OCI-LY7 (cell line): ENCODE data around the gene GLB1L. TPM values are rescaled to one million over a fixed set of nuclear protein-coding genes. Genes with fewer than 3 reads are reported as not detected.
"Not testable (repeated sequence)": the region's sequence is repeated elsewhere in the genome, so short reads cannot be mapped to it uniquely, and the experiment has no call there.

ENCODE experiments used
- BruUV-seq: library from RNA; stranded (reverse); fragments of 400-500 nt; replicated peaks from 2 replicates; lab custom pipeline; 2021; lab: Mats Ljungman, UMichigan
- CTCF ChIA-PET: fragments of 300-600 bp; sonication (Branson Sonifier 250); formaldehyde crosslinking; loops from one replicate; lab custom pipeline; 2022; ENCODE audit warnings: antibody characterized with exemption; ENCODE audit not compliant: unreplicated experiment; lab: Charles Lee
- POLR2A ChIA-PET: fragments of 300-600 bp; sonication (Branson Sonifier 250); formaldehyde crosslinking; loops from one replicate; lab custom pipeline; 2022; ENCODE audit warnings: antibody characterized with exemption; lab: Charles Lee
- DNase-seq: peaks from one replicate; pipeline ENCODE4 v3.0.0-alpha.2; 2015; ENCODE audit warnings: low spot score
- H2AFZ ChIP-seq: fragments of 200-600 bp; sonication (generic), shearing (Covaris generic); 2 replicates; pipeline ENCODE4 v1.6.1; 2014; ENCODE audit warnings: mild to moderate bottlenecking, antibody characterized with exemption, low read length, moderate library complexity
- H3K27ac ChIP-seq: fragments of 200-600 bp; sonication (generic); 2 replicates; pipeline ENCODE4 v1.5.1; 2014; ENCODE audit warnings: mixed run types, low read depth, mild to moderate bottlenecking, moderate library complexity, low read length, inconsistent platforms; ENCODE audit not compliant: poor library complexity, severe bottlenecking
- H3K36me3 ChIP-seq: fragments of 200-600 bp; sonication (generic); 2 replicates; pipeline ENCODE4 v1.6.1; 2014; ENCODE audit warnings: mild to moderate bottlenecking, antibody characterized with exemption, low read length, moderate library complexity, mixed read lengths; ENCODE audit not compliant: insufficient read depth
- H3K4me1 ChIP-seq: fragments of 200-600 bp; sonication (generic); 2 replicates; pipeline ENCODE4 v1.5.1; 2014; ENCODE audit warnings: mild to moderate bottlenecking, low read length; ENCODE audit not compliant: insufficient read depth, poor library complexity, severe bottlenecking
- H3K4me2 ChIP-seq: fragments of 200-600 bp; sonication (generic); 2 replicates; pipeline ENCODE4 v1.6.1; 2014; ENCODE audit warnings: mild to moderate bottlenecking, low read length
- H3K4me3 ChIP-seq: fragments of 200-600 bp; sonication (generic); 2 replicates; pipeline ENCODE4 v1.5.1; 2014; ENCODE audit warnings: mild to moderate bottlenecking, low read depth, low read length; ENCODE audit not compliant: poor library complexity, severe bottlenecking
- H3K79me2 ChIP-seq: fragments of 200-600 bp; sonication (generic); 2 replicates; pipeline ENCODE4 v1.6.1; 2016; ENCODE audit warnings: low read depth, mild to moderate bottlenecking, low read length, moderate library complexity, mixed read lengths; ENCODE audit not compliant: insufficient read depth
- H3K9me2 ChIP-seq: fragments of 200-600 bp; sonication (generic); 2 replicates; pipeline ENCODE4 v1.6.1; 2016; ENCODE audit warnings: mild to moderate bottlenecking, low read length, mixed read lengths; ENCODE audit not compliant: insufficient read depth
- H3K9me3 ChIP-seq: fragments of 200-600 bp; sonication (generic); 2 replicates; pipeline ENCODE4 v1.6.1; 2014; ENCODE audit warnings: mild to moderate bottlenecking, mixed run types, low read length, mixed read lengths
- H4K20me1 ChIP-seq: fragments of 200-600 bp; sonication (generic); 2 replicates; pipeline ENCODE4 v1.6.1; 2014; ENCODE audit warnings: mild to moderate bottlenecking, antibody characterized with exemption, low read length, moderate library complexity, mixed read lengths; ENCODE audit not compliant: insufficient read depth
- CTCF ChIP-seq: fragments of 200-600 bp; sonication (generic); conservative IDR thresholded peaks from 2 replicates; pipeline ENCODE4 v1.5.1; 2014; ENCODE audit warnings: mild to moderate bottlenecking, antibody characterized with exemption, low read length, moderate library complexity, mixed read lengths
- EZH2phosphoT487 ChIP-seq: fragments of 200-600 bp; sonication (generic); IDR thresholded peaks from 2 replicates; pipeline ENCODE4 v1.6.1; 2018; ENCODE audit warnings: low read depth, borderline replicate concordance, mild to moderate bottlenecking, mixed run types, antibody characterized with exemption, low read length, moderate library complexity, mixed read lengths
- intact Hi-C: fragments of 100-400 bp; cut with micrococcal nuclease; formaldehyde crosslinking; loops from one replicate; pipeline ENCODE4 v1.10.0; 2022; ENCODE audit not compliant: unreplicated experiment
- total RNA-seq, 2 experiments: library from RNA; depleted of rRNA in 1 of 2; stranded (reverse); fragments of >200 nt in 1 of 2; shearing (Covaris generic) in 1 of 2; gene quantifications; 2 replicates each; pipeline ENCODE4 v1.2.3, GENCODE V29; 2014 to 2022

Gene GLB1L
- total RNA-seq, 2 experiments from 2014 or later: 6.9 to 8.6 TPM

GRCh38 chr2:219205981-219206327, 39.3 kb downstream of the GLB1L start:
- peaks cover 4% of the 10 kb centered on the region; the same call in 1 of the 2 replicates for H3K79me2 ChIP-seq
- H3K4me2 ChIP-seq: peak overlapping the region; percentile 81
- peaks cover 33% of the 10 kb centered on the region for H3K36me3 ChIP-seq
- CTCF ChIA-PET: interaction anchor here (0.5 to 1.4 kb wide), 2 partner anchors 9 to 89 kb away, joined by 4 to 5 read pairs; no protein-coding TSS in a partner anchor
- peaks cover 8% of the 10 kb centered on the region; the same call in 1 of the 2 replicates for H3K9me3 ChIP-seq
- H3K4me1 ChIP-seq: peaks cover 17% of the 10 kb centered on the region
- peak overlapping the region; percentile 85 for H2AFZ ChIP-seq
- DNase-seq: no peak
- H3K4me3 ChIP-seq: peak overlapping the region; percentile 69
- TF ChIP-seq CTCF (no peak), EZH2phosphoT487 (no peak)
- intact Hi-C loops: loop anchor here (1.0 kb wide), 5 partner anchors 23 to 71 kb away; partner anchors contain the start of genes ANKZF1, ATG9A and NHEJ1
- no peaks in the 10 kb centered on the region for H4K20me1 ChIP-seq
- H3K9me2 ChIP-seq: no peaks in the 10 kb centered on the region
- peak overlapping the region; percentile 76 for H3K27ac ChIP-seq
- BruUV-seq: no TSS peak
- POLR2A ChIA-PET: interaction anchor here (0.6 to 2.0 kb wide), 17 partner anchors 9 to 87 kb away, joined by 3 to 23 read pairs (median 4); partner anchors contain the start of genes CNPPD1, DNAJB2, GLB1L and STK16

DNA sequence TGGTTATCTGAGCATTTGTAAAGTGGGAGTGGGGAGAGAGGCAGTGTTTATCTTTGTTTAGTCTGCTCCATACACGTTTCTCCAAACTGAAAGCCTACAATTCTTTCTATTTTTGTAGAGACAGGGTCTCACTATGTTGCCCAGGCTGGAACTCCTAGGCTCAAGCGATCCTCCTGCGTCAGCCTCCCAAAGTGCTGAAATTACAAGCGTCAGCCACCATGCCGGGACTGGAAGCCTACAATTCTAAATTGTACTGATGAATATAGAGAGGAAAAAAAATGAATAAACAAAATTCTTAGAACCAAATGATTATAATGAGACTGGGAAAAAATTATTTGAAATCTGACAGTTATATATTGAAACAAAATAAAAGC, 40.1 kb downstream of the GLB1L start:
- no peak for DNase-seq
- H3K9me2 ChIP-seq: no peaks in the 10 kb centered on the region
- H3K4me2 ChIP-seq: no peak overlapping the region
- no peak overlapping the region for H2AFZ ChIP-seq
- no peak overlapping the region for H3K27ac ChIP-seq
- no peaks in the 10 kb centered on the region for H4K20me1 ChIP-seq
- CTCF ChIA-PET: interaction anchor here (1.4 kb wide), 1 partner anchor 90 kb away, joined by 4 read pairs; no protein-coding TSS in a partner anchor
- peaks cover 17% of the 10 kb centered on the region for H3K4me1 ChIP-seq
- no TSS peak for BruUV-seq
- H3K4me3 ChIP-seq: no peak overlapping the region
- intact Hi-C loops: no loop called here
- POLR2A ChIA-PET: interaction anchor here (1.7 kb wide), 1 partner anchor 26 kb away, joined by 7 read pairs; no protein-coding TSS in a partner anchor
- no peak for TF ChIP-seq EZH2phosphoT487
- no peak for TF ChIP-seq CTCF
- peaks cover 4% of the 10 kb centered on the region; the same call in 1 of the 2 replicates for H3K79me2 ChIP-seq
- H3K36me3 ChIP-seq: peaks cover 26% of the 10 kb centered on the region
- peaks cover 8% of the 10 kb centered on the region; the same call in 1 of the 2 replicates for H3K9me3 ChIP-seq

DNA sequence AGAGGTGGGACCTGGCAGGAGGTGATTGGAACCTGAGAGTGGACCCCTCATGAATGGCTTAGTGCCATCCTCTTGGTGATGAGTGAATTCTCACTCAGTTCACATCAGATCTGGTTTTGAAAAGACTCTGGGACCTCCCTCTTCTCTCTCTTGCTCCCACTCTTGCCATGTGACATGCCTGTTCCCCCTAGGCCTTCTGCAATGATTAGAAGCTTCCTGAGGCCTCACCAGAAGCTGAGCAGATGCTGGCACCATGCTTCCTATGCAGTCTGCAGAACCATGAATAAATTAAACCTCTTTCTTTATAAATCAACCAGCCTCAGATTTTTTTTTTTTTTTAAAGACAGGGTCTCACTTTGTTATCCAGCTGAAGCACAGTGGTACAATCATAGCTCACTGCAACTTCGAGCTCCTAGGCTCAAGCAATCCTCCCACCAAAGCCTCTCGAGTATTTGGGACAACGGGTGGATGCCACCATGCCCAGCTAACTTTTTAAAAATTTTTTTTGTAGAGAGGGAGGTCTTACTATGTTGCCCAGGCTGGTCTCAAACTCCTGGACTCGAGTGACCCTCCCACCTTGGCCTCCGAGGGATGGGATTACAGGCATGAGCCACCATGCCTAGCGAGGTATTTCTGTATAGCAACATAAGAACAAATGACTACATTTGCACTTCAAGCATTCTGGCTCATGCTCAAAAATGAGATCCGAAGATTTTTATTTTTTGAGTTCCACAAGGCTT, 40.6 kb downstream of the GLB1L start:
- no peak for TF ChIP-seq CTCF
- no peak for TF ChIP-seq EZH2phosphoT487
- CTCF ChIA-PET: no interaction called here

GRCh38 chr2:219201331-219201730, 43.9 kb downstream of the GLB1L start:
- POLR2A ChIA-PET: interaction anchor here (1.6 kb wide), 1 partner anchor 16 kb away, joined by 4 read pairs; no protein-coding TSS in a partner anchor
- intact Hi-C loops: not testable (repeated sequence)

More for the DNA sequence above, 40.6 kb downstream of the GLB1L start:
- Histone ChIP-seq H3K9me2 (no peaks in the 10 kb centered on the region), H4K20me1 (no peaks in the 10 kb centered on the region), H3K27ac (no peak overlapping the region), H3K79me2 (peaks cover 4% of the 10 kb centered on the region; the same call in 1 of the 2 replicates), H3K9me3 (peaks cover 8% of the 10 kb centered on the region; the same call in 1 of the 2 replicates), H3K4me3 (no peak overlapping the region), H2AFZ (no peak overlapping the region), H3K36me3 (peaks cover 20% of the 10 kb centered on the region), H3K4me2 (no peak overlapping the region), H3K4me1 (peaks cover 17% of the 10 kb centered on the region)
- DNase-seq: no peak
- BruUV-seq: no TSS peak
- intact Hi-C loops: no loop called here
- POLR2A ChIA-PET: interaction anchor here (0.5 to 1.3 kb wide), 4 partner anchors 22 to 974 kb away, joined by 3 to 8 read pairs (median 6); no protein-coding TSS in a partner anchor

More at GRCh38 chr2:219201331-219201730, 43.9 kb downstream of the GLB1L start:
- H3K9me2 ChIP-seq, H3K4me2 ChIP-seq, H3K4me3 ChIP-seq, DNase-seq, CTCF ChIA-PET, H3K27ac ChIP-seq, BruUV-seq, H2AFZ ChIP-seq, H4K20me1 ChIP-seq, H3K79me2 ChIP-seq, H3K36me3 ChIP-seq, H3K4me1 ChIP-seq, H3K9me3 ChIP-seq: not testable (repeated sequence)
